ENCODE results near the gene MSH2.

Gene MSH2

DNA sequence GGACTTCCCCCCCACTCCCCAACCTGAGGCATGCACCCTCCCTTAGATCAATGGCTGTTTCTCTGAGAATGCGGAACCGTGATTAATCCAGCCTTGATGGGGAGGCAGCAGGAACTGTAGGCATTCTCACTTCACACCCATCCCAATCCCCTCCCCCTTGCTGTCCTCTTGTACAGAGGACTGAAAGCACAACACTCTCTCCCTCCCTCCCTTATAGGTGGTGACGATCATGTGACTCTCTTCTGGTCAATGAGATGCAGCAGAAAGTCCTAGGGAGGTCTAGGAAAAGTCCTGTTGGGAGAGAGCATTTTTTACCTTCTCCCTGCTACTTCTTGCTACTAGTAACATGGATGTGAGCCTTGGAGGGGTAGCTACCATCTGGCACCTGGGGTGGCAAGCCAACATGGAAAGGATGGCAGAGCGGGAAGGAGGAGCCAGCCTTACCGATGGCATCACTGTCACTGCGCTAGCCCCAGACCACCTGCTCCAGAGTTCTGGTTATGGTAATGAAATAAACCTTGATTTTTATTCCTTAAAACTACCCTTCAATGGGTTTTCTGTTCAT lies 106.9 kb downstream of the MSH2 start:
- no peak for DNase-seq

DNA sequence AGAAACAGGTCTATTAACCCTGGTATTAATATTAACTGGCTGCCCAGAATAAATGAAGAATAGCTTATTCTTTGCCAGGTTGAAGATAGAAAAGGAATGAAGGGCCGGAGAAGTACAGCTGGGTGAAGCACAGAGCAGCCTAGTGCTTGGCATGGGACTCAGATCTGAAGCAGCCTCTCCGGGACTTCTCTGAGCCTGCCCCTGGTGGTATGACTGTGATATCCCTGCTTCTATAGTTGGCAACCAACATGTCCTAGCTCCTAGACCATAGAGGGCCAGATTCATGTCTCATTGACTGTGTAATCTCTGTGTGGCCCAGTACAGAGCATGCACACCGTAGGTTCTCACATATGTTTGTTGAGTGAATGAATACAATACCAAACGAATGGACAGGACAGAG lies 107.8 kb downstream of the MSH2 start:
- DNase-seq = no peak

DNA sequence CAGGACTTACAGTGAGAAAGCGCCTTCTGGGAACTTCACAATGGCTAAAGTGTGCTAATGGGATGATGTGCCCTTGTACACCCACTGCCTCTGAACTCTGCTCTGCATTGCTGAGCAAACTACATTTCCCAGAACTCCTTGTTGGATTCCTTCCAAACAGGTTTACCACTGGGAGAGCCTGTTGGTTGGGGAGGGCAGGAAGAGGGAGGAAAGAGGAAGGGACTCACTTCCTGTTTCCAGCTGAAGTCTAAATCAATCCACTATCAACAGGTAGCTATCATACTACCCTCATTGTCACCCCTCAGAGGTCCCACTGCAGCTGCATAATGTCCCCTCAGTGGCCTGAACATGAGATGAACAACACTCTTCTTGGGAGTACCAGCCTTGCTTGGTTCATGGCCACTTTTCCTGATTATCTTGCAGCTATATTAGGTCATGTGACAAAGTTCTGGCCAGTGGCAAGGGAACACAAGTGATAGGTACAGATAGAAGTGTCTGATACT lies 109.7 kb downstream of the MSH2 start:
- DNase-seq = peak; percentile 23 to 26

DNA sequence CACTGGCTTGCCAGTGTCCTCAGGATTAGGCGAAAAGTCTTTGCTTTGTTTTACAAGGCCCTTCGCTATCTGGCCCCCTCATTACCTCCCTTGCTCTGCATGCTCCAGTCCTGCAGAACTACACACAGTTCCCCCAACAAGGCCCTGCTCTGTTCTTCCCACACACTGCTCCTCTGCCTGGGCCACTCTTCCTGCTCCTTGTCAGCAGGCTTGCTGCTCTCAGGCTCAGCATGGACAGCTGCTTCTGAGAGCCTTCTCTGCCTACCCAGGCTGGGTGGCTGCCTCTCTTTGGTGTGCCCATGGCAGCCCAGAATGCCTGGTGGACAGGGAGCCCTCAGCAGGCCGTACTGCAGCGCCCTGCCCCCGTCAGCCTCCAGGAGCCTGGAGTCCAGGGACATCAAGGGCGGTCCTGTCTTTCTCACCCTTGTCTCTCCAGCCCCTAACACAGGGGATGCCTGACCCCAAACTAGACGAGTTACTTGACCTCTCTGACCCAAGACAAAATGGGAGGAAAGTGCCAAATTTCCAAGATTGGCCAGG lies 111.1 kb downstream of the MSH2 start:
- DNase-seq = no peak

DNA sequence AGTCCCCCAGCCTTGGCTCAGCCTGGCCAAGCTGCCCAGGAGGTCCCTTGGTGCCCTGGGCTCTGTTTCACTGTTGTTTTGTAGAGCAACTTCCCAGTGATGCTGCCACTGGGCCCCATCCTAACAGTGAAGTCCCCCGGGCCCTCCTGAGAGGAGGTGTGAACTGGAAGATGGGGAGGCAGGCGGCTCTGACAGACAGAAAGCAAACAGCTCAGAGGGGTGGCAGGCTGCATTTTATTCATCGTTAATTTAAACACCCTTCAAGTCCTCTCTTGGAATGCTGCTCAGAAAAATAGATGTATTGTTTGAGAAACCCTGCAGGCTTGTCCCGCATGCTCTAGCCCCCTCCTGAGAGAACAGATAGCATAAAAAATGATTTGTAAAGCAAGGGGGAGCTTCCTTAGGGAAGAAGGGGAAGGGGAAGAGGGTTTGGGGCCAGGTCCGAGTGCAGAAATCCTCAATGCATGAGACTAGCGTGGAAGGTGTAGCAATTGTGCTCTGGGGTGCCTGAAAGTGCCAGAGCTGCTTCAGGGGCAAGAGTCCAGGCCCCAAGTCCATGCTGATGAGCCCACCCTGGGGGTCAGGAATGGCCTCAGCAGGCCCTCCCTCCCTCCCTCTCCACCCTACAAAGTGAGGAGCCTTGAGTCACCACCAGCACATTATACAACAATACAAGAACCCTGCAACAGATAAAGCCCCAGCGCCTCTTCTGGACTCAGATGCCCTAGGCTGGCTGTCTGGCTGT lies 113.6 kb downstream of the MSH2 start:
- DNase-seq = no peak

DNA sequence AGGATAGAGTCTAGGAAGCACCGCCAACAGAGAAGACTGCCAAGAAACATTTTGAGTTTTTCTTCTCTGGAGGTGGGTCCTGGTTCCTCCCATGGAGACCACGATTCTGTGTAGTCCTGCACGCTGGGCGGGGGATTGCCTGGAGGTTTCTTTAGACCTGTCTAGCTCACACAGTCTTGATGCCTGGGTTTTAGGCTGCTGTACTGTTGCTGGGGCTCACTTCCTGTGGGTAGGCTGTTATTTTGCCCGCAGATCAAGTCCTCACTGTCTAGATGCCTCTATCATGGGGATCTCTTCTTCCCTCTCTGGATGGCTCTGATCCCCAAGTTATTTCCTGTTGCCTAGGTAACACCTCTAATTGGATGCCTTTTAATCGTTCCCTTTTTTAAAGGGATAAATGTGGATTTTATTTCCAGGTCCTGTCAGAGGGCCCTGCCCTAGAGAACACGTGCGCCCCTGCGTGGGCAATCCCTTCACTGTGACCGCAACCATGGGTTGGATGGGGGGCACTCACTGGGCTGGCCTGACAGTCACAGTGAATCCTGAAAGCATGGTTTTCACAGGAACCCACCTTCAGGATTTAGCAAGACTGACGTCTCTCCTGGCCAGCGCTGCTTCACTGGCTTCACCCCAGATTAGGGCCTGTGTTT lies 115.7 kb downstream of the MSH2 start:
- no peak for DNase-seq

DNA sequence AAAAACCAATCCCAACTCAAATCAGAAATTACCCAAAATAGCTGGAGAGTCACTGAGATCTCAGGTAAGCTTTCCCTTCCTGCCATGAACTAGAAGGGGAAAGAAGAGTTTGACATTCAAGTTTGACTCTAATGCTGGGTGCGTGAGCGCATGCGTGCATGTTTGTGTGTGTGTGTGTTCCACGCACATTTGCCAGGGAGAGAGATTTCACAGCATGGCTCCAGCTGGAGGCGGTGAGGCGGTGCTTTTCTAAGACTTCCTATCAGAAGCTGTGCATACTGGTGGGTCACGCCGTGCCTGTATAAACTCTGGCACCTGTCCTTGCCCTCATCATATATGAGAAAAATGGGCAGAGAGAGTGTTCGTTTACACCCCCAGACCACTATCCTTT lies 116.2 kb downstream of the MSH2 start:
- no peak for DNase-seq

DNA sequence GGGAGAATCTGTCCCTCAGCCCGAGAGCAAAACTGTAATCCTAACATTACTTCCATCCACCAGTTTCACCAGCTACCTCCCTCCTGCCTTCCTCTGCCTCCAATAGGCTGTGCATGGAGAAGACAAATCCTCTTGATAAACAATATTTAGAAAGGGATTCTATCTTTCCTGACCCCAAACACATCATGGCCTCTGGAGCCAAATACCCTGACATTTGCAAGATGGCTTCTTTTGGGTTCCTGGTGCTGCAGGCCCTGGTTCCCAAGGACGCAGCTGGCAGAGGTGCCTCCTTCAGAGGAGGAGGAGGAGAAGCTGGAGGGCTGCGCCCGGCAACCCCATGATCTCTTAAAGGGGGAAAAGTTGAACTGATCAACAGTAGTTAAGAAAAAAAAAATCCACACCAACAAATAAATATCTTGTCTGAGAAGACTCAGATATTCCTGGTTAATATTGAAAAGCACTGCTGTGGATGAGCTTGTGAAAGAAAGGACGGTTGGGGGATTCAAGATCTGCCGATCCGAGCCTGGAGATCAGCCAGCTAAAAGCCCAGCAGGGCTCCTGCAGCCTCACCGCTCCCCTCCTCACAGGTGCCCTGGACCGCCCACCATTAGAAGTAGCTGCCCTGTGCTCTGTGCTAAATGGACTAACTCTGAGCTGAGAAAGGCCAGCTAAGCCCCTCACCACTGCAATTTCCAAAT lies 116.8 kb downstream of the MSH2 start:
- DNase-seq = no peak

DNA sequence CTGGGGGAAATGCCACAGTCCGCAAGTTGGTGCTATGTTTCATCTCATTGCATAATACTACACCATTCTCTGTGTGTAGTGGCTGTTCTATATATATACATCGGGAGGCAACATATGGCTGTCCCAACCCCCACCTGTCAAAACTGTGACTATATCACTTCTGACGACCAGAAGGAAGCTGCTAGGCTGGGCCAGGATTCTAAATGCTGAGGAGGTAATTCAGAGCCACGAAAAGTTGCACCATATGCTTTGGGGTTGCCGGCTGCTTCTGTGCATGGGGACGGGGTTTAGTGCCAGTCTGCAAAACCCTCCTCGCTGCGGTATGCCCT lies 117.3 kb downstream of the MSH2 start:
- no peak for DNase-seq

DNA sequence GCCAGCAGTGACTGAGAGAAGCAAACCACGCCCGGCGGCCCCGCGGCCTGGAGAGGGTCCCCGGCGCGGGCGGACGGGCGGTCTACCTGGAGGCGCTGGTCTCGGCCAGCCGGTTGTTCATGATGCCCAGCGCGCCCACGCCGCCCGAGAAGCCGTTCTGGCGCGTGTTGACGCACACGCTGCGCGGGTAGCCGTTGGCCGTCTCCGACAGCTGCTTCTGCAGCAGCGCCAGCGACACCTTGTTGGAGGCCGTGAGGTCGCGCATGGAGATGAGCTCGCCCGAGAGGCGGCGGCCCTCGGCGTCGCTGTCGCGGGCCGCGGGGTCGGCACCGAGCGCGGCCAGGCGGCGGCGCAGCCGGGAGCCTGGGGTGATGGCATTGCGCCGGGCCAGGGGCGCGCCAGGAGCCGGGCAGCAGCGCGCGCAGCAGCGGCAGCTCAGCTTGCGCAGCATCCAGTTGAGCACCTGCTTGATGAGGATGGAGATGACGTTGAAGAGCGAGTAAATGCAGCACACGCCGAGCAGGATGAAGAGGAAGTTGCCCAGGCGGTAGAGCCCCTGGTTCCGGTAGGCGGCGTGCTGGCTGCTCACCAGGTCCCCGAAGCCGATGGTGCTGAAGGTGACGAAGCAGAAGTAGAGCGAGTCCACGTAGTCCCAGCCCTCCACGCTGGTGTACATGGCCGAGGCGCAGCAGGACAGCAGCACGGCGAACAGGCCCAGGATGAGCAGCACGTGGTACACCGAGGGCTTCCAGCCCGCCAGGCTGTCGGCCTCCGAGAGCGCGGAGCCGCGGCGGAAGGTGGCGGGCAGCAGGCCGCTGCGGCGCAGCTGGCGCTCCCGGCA lies 118.1 kb downstream of the MSH2 start:
- peak; percentile 64 to 78 for DNase-seq

DNA sequence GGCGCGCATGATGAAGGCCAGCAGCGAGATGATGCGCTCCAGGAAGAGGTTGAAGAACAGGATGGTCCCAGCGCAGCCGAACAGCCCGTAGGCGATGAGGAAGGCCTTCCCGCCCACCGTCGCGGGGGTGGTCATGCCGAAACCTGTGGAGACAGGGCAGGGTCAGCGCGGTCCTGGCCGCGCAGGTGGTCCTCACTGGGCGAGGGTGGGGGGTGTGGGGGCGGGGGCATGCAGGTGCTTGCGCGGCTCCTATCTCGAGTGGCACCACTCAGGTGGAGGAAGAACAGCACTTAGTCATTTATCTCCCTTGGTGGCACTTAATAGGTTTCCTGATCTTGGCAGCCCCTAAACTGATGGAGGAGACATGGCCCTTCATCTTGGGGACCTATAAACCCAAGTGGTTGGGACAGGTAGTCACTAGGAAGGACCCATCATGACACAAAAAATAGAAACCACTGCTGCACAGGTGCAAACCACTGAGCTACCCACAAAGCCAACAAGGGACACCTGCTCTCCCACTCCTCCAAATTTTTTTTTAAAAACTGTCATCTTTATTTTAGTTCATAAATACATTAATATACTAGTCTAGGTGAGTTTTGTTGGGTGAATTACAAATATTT lies 118.8 kb downstream of the MSH2 start:
- no peak for DNase-seq

DNA sequence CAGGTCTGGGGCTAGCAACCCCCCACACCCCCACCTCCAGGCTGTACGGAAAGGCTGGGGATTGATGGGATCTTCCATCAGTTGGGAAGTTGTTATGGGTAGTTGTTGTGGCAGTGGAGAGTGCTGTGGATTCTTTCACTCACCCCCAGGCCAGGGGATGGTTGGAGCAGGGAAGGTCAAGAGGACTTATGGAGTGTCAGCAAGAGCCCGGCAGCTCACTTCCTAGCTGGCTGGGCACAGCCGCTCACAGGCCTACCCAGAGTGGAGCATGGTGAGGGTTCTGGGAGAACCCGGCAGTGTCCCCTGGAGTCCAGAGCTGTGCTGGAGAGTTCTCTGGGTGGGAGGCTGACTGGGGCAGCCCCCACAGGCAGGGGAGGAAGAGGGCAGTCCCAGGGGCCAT lies 122.2 kb downstream of the MSH2 start:
- DNase-seq = no peak

DNA sequence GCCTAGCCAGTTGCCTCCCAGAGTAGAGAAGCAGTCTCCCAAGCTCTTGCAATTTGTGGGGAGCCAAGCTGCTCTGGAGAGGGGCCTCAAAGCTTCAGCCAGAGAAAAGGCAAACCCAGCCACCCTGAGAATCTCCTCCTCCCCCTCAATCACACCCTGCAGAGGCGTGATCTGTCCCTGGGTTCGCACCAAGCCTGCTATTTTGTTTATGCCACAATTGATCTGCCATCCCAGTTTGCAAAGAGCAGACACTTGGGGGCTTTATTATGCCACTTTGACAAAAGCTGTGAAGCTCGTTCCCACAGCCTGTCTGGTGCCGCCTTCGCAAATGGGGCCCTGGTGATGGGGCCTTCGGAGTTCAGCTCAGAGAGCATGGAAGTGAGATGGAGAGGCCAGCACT lies 125.5 kb downstream of the MSH2 start:
- no peak for DNase-seq

DNA sequence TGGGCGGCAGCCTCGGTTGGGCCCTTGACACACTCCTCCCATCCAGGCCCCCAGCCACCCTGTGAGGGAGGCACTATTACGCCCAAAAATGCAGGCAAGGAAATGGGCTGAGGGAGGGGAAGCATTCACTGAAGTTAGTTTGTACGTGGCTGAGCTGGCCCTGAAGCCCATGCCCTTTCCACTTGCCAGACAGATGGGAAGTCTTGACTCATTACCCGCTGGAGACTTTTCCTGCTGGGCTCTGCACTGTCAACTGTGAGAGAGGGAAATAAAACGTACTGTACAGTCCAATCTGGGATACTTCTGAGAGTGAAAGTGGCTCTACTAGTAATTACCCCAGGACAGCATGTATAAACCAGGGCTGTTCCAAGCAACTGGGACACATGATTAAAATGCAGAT lies 125.9 kb downstream of the MSH2 start:
- DNase-seq = no peak

DNA sequence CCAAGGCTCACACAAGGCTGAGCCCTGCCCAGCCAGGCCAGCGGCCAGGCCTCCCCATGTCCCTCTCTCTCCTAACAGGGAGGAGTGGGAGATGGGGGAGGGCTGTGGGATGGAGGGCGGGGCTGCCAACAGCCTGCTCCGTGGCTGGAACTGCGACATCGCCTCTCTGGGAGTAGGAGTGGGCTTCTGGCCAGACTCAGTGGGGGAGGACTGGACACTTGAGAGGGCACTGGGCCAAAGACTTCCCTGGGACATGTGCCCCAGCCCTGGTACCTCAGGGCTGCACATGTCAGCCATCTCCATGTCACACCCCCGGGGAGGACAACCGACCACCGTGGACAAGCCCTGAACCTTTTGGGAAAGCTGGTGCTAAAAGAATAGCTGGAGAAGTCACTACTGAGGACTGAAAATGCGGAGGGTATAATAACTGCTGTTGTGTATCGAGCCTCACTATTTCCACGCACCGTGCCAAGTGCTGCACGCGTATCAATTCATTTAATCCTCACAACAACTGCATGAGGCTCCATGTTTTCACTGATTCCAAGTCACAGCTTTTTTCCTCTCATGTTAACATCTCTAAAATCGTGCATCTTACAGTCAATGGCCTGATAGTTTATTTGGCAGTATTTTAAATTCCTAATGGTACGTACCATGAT lies 127.3 kb downstream of the MSH2 start:
- no peak for DNase-seq

DNA sequence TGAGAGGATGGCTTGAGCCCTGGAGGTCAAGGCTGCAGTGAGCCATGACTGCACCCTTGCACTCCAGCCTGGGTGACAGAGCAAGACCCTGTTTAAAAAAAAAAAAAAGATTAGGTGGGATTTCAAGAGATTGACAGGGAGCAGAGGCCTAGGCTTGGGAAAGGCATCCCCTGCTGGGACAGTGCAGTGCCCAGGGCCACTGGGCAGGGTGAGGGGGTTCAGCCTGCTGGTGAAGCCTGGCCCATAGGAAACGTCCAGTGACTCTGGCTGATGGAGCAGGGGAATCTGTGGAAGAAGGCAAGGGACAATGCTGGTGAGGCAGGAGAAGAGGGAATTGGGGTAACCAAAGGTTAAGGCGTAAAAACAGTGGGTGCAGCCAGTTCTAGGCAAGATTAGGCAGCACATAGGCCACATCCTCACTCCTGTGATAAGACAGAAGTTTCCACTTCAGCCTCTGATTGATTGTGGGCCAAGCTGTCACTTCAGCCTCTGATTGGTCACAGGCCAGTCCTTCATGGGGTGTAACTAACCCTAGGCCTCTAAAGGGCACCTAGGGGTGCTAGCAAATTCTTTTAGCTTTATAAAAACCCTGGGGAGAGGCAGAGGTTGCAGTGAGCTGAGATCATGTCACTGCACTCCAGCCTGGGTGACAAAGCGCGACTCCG lies 128.6 kb downstream of the MSH2 start:
- DNase-seq = no peak

Measured in NCI-H2081 (cell line).